Esophagus squamous epithelium (tissue), 5 donors: ENCODE results near the gene IGBP1. TPM values are rescaled to one million over a fixed set of nuclear protein-coding genes. Genes with fewer than 3 reads are reported as not detected.

Experiments
- DNase-seq: peaks from one replicate; lab custom pipeline; 2025; lab: John Stamatoyannopoulos, UW
- H3K27ac ChIP-seq, 4 donors: fragments of 200-600 bp; sonication (generic); one replicate each; pipeline ENCODE4 v1.5.1; 2016 to 2019; ENCODE audit warnings: mild to moderate bottlenecking in 1 of 4
- H3K27me3 ChIP-seq, 4 donors: fragments of 200-600 bp; sonication (generic); 1 replicate in 3 of 4; 2 replicates in 1 of 4; pipeline versions ENCODE4 v1.5.1 to v1.6.0; 2017 to 2021; ENCODE audit warnings: antibody characterized with exemption in 1 of 4
- H3K36me3 ChIP-seq, 3 donors: fragments of 200-600 bp; sonication (generic); one replicate each; pipeline ENCODE4 v1.5.1; 2016 to 2019
- H3K4me1 ChIP-seq, 3 donors: fragments of 200-600 bp; sonication (generic); one replicate each; pipeline ENCODE4 v1.5.1; 2017 to 2019
- H3K4me3 ChIP-seq, 4 donors: fragments of 200-600 bp; sonication (generic); 1 replicate in 3 of 4; 2 replicates in 1 of 4; pipeline ENCODE4 v1.5.1; 2016 to 2019; ENCODE audit warnings: mild to moderate bottlenecking in 2 of 4, moderate library complexity in 1 of 4
- H3K9me3 ChIP-seq, 3 donors: fragments of 200-600 bp; sonication (generic); one replicate each; pipeline ENCODE4 v1.5.1; 2016 to 2019
- POLR2A ChIP-seq, 4 donors: fragments of 450-650 bp; IDR thresholded peaks; one replicate each; pipeline ENCODE4 v1.6.1; 2017; ENCODE audit warnings: antibody characterized with exemption in 4 of 4, mild to moderate bottlenecking in 4 of 4, moderate library complexity in 3 of 4
- WGBS, 2 donors: methylation state at CpG; one replicate each; pipeline ENCODE4 v1.1.5; 2018; 5-methylcytosine and 5-hydroxymethylcytosine counted together
- intact Hi-C: fragments of 100-400 bp; cut with DNase I; formaldehyde crosslinking; loops from one replicate; pipeline ENCODE4 v1.15.0; 2022
- total RNA-seq, 4 donors: library from RNA; depleted of rRNA; stranded (reverse); fragments of >200 nt; gene quantifications; one replicate each; pipeline ENCODE4 v1.1.0, GENCODE V29; 2016
- TF ChIP-seq, protein P1 (sequence below), 6 experiments: fragments of 450-650 bp in 4 of 6; fragments of 200-600 bp in 2 of 6; sonication (generic) in 2 of 6; IDR thresholded peaks; one replicate each; pipeline ENCODE4 v1.5.1; 2016 to 2019; ENCODE audit warnings: antibody characterized with exemption in 6 of 6, mild to moderate bottlenecking in 4 of 6, moderate library complexity in 4 of 6
- donor health status: DM: yes; HTN: yes; CAD: no.

IGBP1 gene
- 10 to 100 TPM; 26.5 to 66.0 (median 45.6) TPM for total RNA-seq

DNA sequence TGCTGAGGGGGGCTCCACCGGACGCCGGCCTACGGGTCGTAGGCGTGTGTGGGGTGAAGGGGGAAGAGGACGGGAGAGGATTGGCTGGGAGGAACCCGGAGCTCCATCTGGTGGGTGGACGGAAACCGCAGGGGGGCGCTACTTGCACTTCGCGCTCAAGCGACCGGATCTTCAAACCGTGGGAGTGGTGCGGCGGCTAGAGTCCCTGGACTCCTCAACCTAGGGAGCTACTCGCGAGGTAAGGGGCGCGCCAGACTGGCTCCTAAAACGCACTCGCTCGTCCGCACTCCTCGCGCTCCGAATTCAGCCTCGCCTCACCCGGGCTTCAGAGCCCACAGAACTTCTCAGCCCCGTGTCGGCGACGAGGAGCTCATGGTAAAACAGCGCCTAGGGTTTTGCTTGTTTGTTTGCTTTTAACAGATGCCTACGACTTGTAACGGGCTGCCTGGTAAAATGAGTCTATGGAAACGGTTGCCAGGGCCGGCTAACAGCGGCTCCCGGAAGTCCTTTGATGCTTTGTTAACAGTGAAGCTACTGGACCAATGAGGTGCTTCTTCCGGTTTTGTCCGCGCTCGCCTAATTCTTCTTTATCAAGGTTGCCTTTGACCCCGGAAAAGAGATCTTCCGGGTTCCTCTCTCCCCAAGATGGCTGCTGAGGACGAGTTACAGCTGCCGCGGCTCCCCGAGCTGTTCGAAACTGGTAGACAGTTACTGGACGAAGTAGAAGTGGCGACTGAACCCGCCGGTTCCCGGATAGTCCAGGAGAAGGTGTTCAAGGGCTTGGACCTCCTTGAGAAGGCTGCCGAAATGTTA lies at the start of gene IGBP1:
Gene IGBP1 (plus strand): TSS at position 145 of the 813 bp plus-strand sequence. CDS start 501 bp downstream, at position 646.
- Histone ChIP-seq H3K27ac (peak within 1 kb of the TSS; percentile 77 to 88 (median 84)), H3K27me3 (no peaks in the 10 kb centered on the region), H3K4me3 (peak within 1 kb of the TSS; percentile 56 to 72 (median 68)), H3K36me3 (peaks cover 0 to 11% (median 0%) of the 10 kb centered on the region in 3 donors), H3K9me3 (no peaks in the 10 kb centered on the region), H3K4me1 (peaks cover 4 to 26% (median 10%) of the 10 kb centered on the region in 3 donors)
- peak; percentile 20 for DNase-seq
- TF ChIP-seq POLR2A (IDR thresholded peaks at IDR 0.05), result peak in 1 of 4 donors; percentile 17
- TF ChIP-seq, protein P1, sequence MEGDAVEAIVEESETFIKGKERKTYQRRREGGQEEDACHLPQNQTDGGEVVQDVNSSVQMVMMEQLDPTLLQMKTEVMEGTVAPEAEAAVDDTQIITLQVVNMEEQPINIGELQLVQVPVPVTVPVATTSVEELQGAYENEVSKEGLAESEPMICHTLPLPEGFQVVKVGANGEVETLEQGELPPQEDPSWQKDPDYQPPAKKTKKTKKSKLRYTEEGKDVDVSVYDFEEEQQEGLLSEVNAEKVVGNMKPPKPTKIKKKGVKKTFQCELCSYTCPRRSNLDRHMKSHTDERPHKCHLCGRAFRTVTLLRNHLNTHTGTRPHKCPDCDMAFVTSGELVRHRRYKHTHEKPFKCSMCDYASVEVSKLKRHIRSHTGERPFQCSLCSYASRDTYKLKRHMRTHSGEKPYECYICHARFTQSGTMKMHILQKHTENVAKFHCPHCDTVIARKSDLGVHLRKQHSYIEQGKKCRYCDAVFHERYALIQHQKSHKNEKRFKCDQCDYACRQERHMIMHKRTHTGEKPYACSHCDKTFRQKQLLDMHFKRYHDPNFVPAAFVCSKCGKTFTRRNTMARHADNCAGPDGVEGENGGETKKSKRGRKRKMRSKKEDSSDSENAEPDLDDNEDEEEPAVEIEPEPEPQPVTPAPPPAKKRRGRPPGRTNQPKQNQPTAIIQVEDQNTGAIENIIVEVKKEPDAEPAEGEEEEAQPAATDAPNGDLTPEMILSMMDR (IDR thresholded peaks at IDR 0.05), result peak in 5 of 6 experiments; percentile 29 to 50 (median 39)
- intact Hi-C loops, result no loop called here
- WGBS, 2 donors, result 31% methylated on average over 43 of the region's 59 CpGs; no CpG with 5 or more reads in 1 of the 2 donors

DNA sequence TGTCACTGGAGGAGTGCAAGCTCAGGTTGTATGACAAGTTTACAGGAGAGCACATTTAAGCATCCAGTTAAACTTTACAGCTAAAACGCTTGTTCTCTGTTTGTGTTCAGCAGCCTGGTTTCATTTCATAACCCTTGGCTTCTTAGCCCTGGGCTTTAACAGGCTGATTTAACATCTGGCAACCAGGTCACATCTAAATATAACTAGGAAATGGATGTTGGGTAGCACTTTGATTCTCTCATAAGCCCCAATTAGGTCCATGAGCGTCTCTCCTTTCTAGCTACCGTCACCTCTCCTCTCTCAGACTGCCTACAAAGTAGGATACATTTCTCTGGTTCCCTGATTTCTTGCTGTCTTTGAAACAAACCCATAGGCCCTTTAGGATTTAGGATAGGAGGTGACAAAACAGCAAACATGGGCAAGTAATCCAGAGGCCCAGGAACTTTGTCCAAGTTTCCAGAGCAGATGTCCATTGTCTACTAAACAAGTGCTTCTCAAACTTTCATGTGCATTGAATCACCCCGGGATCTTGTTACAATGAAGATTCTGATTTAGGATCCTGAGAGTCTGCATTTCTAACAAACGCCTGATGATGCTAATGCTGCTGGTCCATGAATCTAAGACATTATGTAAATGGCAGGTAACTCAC lies 48.5 kb upstream of the IGBP1 start:
- intact Hi-C loops, result no loop called here
- TF ChIP-seq, protein P1 (IDR thresholded peaks at IDR 0.05), result no peak
- TF ChIP-seq POLR2A (IDR thresholded peaks at IDR 0.05), result no peak

DNA sequence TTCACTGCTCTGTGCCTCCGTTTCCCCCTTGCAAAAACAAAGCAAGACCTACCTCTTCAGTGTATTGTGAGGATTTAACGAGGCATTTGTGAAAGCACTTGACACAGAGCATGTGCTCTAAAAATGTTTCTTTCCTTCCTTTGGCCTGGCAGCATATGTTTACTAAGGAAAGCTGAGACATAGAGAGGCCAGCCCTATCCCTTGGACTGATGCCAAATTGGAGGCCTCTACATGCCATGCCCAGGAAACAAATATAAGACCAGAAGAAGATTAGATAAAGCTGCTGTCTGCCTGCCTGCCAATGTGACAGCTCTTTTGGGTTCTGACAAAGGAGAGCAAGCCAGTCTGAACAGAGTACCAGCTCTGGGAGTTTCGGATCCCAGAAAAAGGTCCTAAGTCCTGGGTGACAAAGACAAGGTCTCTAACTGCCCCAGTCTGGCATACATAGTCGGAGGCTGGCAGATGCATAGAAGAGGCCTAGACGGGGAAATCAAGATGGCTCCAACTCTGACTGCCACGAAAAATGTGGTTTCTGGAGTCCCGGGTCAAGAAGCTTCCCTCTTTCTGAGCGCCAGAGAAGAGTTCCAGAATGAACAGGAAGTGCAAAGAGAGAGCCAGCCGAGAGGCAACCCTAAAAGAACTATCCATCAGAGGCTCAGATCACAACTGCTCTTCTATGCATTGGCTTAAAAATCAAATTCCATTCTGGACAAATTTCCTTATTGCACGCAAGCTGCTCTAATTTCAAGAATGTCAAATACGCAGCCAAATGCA lies 45.2 kb upstream of the IGBP1 start:
- H3K27me3 ChIP-seq, result no peaks in the 10 kb centered on the region
- H3K4me1 ChIP-seq, result peaks cover 0 to 8% (median 0%) of the 10 kb centered on the region in 3 donors
- TF ChIP-seq, protein P1 (IDR thresholded peaks at IDR 0.05), result no peak
- no peak for TF ChIP-seq POLR2A (IDR thresholded peaks at IDR 0.05)
- H3K36me3 ChIP-seq, result no peaks in the 10 kb centered on the region
- no peak for DNase-seq
- 53 to 62% methylated on average over 7 to 8 of the region's 11 CpGs for WGBS, 2 donors
- intact Hi-C loops, result no loop called here
- H3K4me3 ChIP-seq, result no peak overlapping the region
- H3K9me3 ChIP-seq, result no peaks in the 10 kb centered on the region
- peak overlapping the region in 1 of 4 donors; percentile 29 for H3K27ac ChIP-seq

More for the DNA sequence above, 48.5 kb upstream of the IGBP1 start:
- Histone ChIP-seq H3K27me3 (no peaks in the 10 kb centered on the region), H3K4me1 (peaks cover 0 to 8% (median 0%) of the 10 kb centered on the region in 3 donors), H3K36me3 (no peaks in the 10 kb centered on the region), H3K27ac (no peak overlapping the region), H3K9me3 (no peaks in the 10 kb centered on the region), H3K4me3 (no peak overlapping the region)
- DNase-seq, result no peak
- WGBS, 2 donors, result 74 to 79% methylated on average over 3 to 5 of the region's 5 CpGs

DNA sequence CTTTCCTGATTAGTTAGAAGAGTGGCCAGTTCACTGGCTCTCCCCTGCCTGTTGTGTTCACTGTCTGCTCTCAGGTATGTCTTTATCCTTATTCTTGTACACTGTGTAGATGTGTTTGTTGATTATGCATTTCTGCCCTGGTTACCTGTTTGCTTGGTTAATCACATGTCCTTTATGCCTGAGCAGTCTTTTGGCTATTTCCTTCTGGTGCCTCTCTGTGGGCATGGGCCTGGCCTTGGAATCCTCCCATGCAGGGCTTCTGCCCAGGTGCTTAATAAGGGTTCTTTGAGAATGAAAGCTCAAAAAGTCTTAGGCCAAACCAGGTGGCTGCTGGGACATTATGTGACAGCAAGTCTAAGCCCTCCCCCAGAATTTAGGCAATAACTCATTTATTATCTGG lies 44.5 kb upstream of the IGBP1 start:
- Histone ChIP-seq H3K9me3 (no peaks in the 10 kb centered on the region), H3K4me3 (no peak overlapping the region), H3K27ac (no peak overlapping the region), H3K27me3 (no peaks in the 10 kb centered on the region), H3K36me3 (no peaks in the 10 kb centered on the region), H3K4me1 (peaks cover 0 to 8% (median 0%) of the 10 kb centered on the region in 3 donors)
- DNase-seq, result no peak
- TF ChIP-seq POLR2A (IDR thresholded peaks at IDR 0.05), result no peak
- TF ChIP-seq, protein P1 (IDR thresholded peaks at IDR 0.05), result no peak
- intact Hi-C loops, result no loop called here
